Activated CD8-positive, alpha-beta T cell treated with anti-CD3 and anti-CD28 coated beads, Interleukin-2, amount 10 ng/mL, durations not matched to agents 7 days and 5 days (primary cell): ENCODE data around the gene B4GALT4. TPM values are rescaled to one million over a fixed set of nuclear protein-coding genes. Genes with fewer than 3 reads are reported as not detected.

Experiments
- ATAC-seq: fragments of 150-1000 bp; cut with Tn5 transposase; one replicate; pipeline ENCODE4 v1.10.0; 2021; ENCODE audit warnings: moderate library complexity
- CTCF ChIA-PET: fragments of 350-600 bp; sonication (Branson Sonifier 250); formaldehyde crosslinking; loops from one replicate; lab custom pipeline; 2021; ENCODE audit warnings: antibody characterized with exemption; lab: Charles Lee
- POLR2A ChIA-PET: fragments of 350-600 bp; sonication (Branson Sonifier 250); formaldehyde crosslinking; loops from one replicate; lab custom pipeline; 2021; ENCODE audit warnings: antibody characterized with exemption; lab: Charles Lee
- DNase-seq: peaks from one replicate; pipeline ENCODE4 v3.0.0-alpha.2; 2020
- H3K27ac Mint-ChIP-seq: one replicate; pipeline ENCODE4 v1.8.0; 2021; ENCODE audit warnings: mild to moderate bottlenecking, mixed read lengths
- H3K27me3 Mint-ChIP-seq: one replicate; pipeline ENCODE4 v1.8.0; 2021; ENCODE audit warnings: low read depth, mixed read lengths
- H3K36me3 Mint-ChIP-seq: one replicate; pipeline ENCODE4 v1.8.0; 2021; ENCODE audit warnings: low read depth, mixed read lengths
- H3K4me1 Mint-ChIP-seq: one replicate; pipeline ENCODE4 v1.8.0; 2021; ENCODE audit warnings: low read depth, mixed read lengths
- H3K4me3 Mint-ChIP-seq: one replicate; pipeline ENCODE4 v1.8.0; 2021; ENCODE audit warnings: mild to moderate bottlenecking, mixed read lengths
- H3K9me3 Mint-ChIP-seq: one replicate; pipeline ENCODE4 v1.8.0; 2022; ENCODE audit warnings: mixed read lengths; ENCODE audit not compliant: insufficient read depth
- total RNA-seq, 2 experiments: library from RNA; stranded (reverse); gene quantifications; one replicate each; pipeline ENCODE4 v1.2.3, GENCODE V29; 2021

Gene B4GALT4
- total RNA-seq, 2 experiments from 2014 or later: 16.3 to 16.4 TPM

- H3K4me3 Mint-ChIP-seq: no peak overlapping the region
- DNase-seq: no peak
- H3K4me1 Mint-ChIP-seq: peaks cover 21% of the 10 kb centered on the region
- no peaks in the 10 kb centered on the region for H3K9me3 Mint-ChIP-seq
- peaks cover 55% of the 10 kb centered on the region for H3K36me3 Mint-ChIP-seq
- CTCF ChIA-PET: interaction anchor here (0.7 kb wide), 1 partner anchor 19 kb away, joined by 3 read pairs; the partner anchor contains the start of gene B4GALT4
- POLR2A ChIA-PET: interaction anchor here (1.8 kb wide), 1 partner anchor 19 kb away, joined by 5 read pairs; the partner anchor contains the start of gene B4GALT4
- no peak overlapping the region for H3K27ac Mint-ChIP-seq
- no peaks in the 10 kb centered on the region for H3K27me3 Mint-ChIP-seq
- no peak for ATAC-seq
Observed at GRCh38 chr3:119221779-119222320, 18.8 kb downstream of the B4GALT4 start.

- Mint-ChIP-seq H3K36me3 (peaks cover 56% of the 10 kb centered on the region), H3K4me3 (no peak overlapping the region), H3K4me1 (peaks cover 19% of the 10 kb centered on the region), H3K27ac (peak overlapping the region; percentile 6), H3K9me3 (no peaks in the 10 kb centered on the region), H3K27me3 (no peaks in the 10 kb centered on the region)
- DNase-seq (no peak), ATAC-seq (no peak)
- CTCF ChIA-PET: no interaction called here
- POLR2A ChIA-PET: no interaction called here
Observed at GRCh38 chr3:119220970-119221667, 19.6 kb downstream of the B4GALT4 start.

GRCh38 chr3:119220198-119220597 is 20.5 kb downstream of the B4GALT4 start:
- Mint-ChIP-seq H3K27ac (peak overlapping the region; percentile 26), H3K36me3 (peaks cover 63% of the 10 kb centered on the region)

GRCh38 chr3:119219069-119219468 is 21.6 kb downstream of the B4GALT4 start:
- CTCF ChIA-PET: interaction anchor here (0.8 to 1.7 kb wide), 5 partner anchors 12 to 185 kb away, joined by 3 to 17 read pairs (median 4); partner anchors contain the start of genes B4GALT4 and IGSF11
- Mint-ChIP-seq H3K27ac (peak overlapping the region; percentile 54), H3K27me3 (no peaks in the 10 kb centered on the region), H3K4me1 (peaks cover 12% of the 10 kb centered on the region), H3K36me3 (peaks cover 71% of the 10 kb centered on the region), H3K9me3 (no peaks in the 10 kb centered on the region), H3K4me3 (peak overlapping the region; percentile 3)
- ATAC-seq (peak; percentile 85), DNase-seq (peak; percentile 40)
- POLR2A ChIA-PET: interaction anchor here (0.6 to 2.3 kb wide), 3 partner anchors 12 to 322 kb away, joined by 3 to 15 read pairs (median 3); partner anchors contain the start of gene B4GALT4

More at GRCh38 chr3:119220198-119220597, 20.5 kb downstream of the B4GALT4 start:
- ATAC-seq (no peak), DNase-seq (no peak)
- ChIA-PET CTCF (interaction anchor here (1.6 to 1.7 kb wide), 3 partner anchors 17 to 21 kb away, joined by 4 to 17 read pairs (median 4); partner anchors contain the start of gene B4GALT4), POLR2A (interaction anchor here (2.3 kb wide), 1 partner anchor 21 kb away, joined by 15 read pairs; the partner anchor contains the start of gene B4GALT4)
- Mint-ChIP-seq H3K9me3 (no peaks in the 10 kb centered on the region), H3K4me3 (no peak overlapping the region), H3K4me1 (peaks cover 16% of the 10 kb centered on the region), H3K27me3 (no peaks in the 10 kb centered on the region)

- no peak overlapping the region for H3K4me3 Mint-ChIP-seq
- ChIA-PET CTCF (no interaction called here), POLR2A (interaction anchor here (1.2 kb wide), 1 partner anchor 29 kb away, joined by 4 read pairs; the partner anchor contains the start of gene B4GALT4)
- ATAC-seq (no peak), DNase-seq (no peak)
- no peak overlapping the region for H3K27ac Mint-ChIP-seq
- H3K9me3 Mint-ChIP-seq: no peaks in the 10 kb centered on the region
- H3K36me3 Mint-ChIP-seq: peaks cover 60% of the 10 kb centered on the region
- no peaks in the 10 kb centered on the region for H3K27me3 Mint-ChIP-seq
- peaks cover 9% of the 10 kb centered on the region for H3K4me1 Mint-ChIP-seq
Observed at GRCh38 chr3:119211803-119212202, 28.9 kb downstream of the B4GALT4 start.

GRCh38 chr3:119211193-119211592 is 29.5 kb downstream of the B4GALT4 start:
- no peak for ATAC-seq
- POLR2A ChIA-PET: interaction anchor here (1.2 kb wide), 1 partner anchor 30 kb away, joined by 4 read pairs; the partner anchor contains the start of gene B4GALT4

GRCh38 chr3:119207512-119207875 is 33.2 kb downstream of the B4GALT4 start:
- H3K4me1 Mint-ChIP-seq: peaks cover 15% of the 10 kb centered on the region
- no peak for DNase-seq
- H3K9me3 Mint-ChIP-seq: no peaks in the 10 kb centered on the region
- peak; percentile 23 for ATAC-seq
- no peak overlapping the region for H3K4me3 Mint-ChIP-seq
- ChIA-PET POLR2A (no interaction called here), CTCF (no interaction called here)
- H3K27me3 Mint-ChIP-seq: no peaks in the 10 kb centered on the region
- H3K27ac Mint-ChIP-seq: no peak overlapping the region
- peaks cover 38% of the 10 kb centered on the region for H3K36me3 Mint-ChIP-seq

More at GRCh38 chr3:119211193-119211592, 29.5 kb downstream of the B4GALT4 start:
- Mint-ChIP-seq H3K4me1 (peaks cover 15% of the 10 kb centered on the region), H3K27me3 (no peaks in the 10 kb centered on the region), H3K4me3 (no peak overlapping the region), H3K36me3 (peaks cover 57% of the 10 kb centered on the region), H3K9me3 (no peaks in the 10 kb centered on the region), H3K27ac (no peak overlapping the region)
- CTCF ChIA-PET: interaction anchor here (0.5 kb wide), 1 partner anchor 470 kb away, joined by 3 read pairs; no protein-coding TSS in a partner anchor
- DNase-seq: no peak

- ATAC-seq (no peak), DNase-seq (no peak)
- Mint-ChIP-seq H3K4me1 (peaks cover 15% of the 10 kb centered on the region), H3K9me3 (no peaks in the 10 kb centered on the region), H3K27ac (peak overlapping the region; percentile 32), H3K4me3 (no peak overlapping the region), H3K27me3 (no peaks in the 10 kb centered on the region), H3K36me3 (peaks cover 34% of the 10 kb centered on the region)
- CTCF ChIA-PET: no interaction called here
- POLR2A ChIA-PET: interaction anchor here (0.8 kb wide), 1 partner anchor 12 kb away, joined by 3 read pairs; no protein-coding TSS in a partner anchor
Observed at GRCh38 chr3:119206611-119207511, 33.8 kb downstream of the B4GALT4 start.

GRCh38 chr3:119205685-119206084 is 35.0 kb downstream of the B4GALT4 start:
- H3K27ac Mint-ChIP-seq: no peak overlapping the region
- POLR2A ChIA-PET: no interaction called here
- peaks cover 15% of the 10 kb centered on the region for H3K4me1 Mint-ChIP-seq

GRCh38 chr3:119205209-119205608 is 35.5 kb downstream of the B4GALT4 start:
- no peak for ATAC-seq
- DNase-seq: no peak
- ChIA-PET CTCF (interaction anchor here (2.6 kb wide), 1 partner anchor 36 kb away, joined by 7 read pairs; the partner anchor contains the start of gene B4GALT4), POLR2A (no interaction called here)
- no peak overlapping the region for H3K4me3 Mint-ChIP-seq
- no peaks in the 10 kb centered on the region for H3K9me3 Mint-ChIP-seq
- peaks cover 26% of the 10 kb centered on the region for H3K36me3 Mint-ChIP-seq
- no peaks in the 10 kb centered on the region for H3K27me3 Mint-ChIP-seq
- no peak overlapping the region for H3K27ac Mint-ChIP-seq
- peaks cover 15% of the 10 kb centered on the region for H3K4me1 Mint-ChIP-seq

More at GRCh38 chr3:119205685-119206084, 35.0 kb downstream of the B4GALT4 start:
- DNase-seq (no peak), ATAC-seq (no peak)
- H3K27me3 Mint-ChIP-seq: no peaks in the 10 kb centered on the region
- H3K9me3 Mint-ChIP-seq: no peaks in the 10 kb centered on the region
- no peak overlapping the region for H3K4me3 Mint-ChIP-seq
- peaks cover 30% of the 10 kb centered on the region for H3K36me3 Mint-ChIP-seq
- CTCF ChIA-PET: interaction anchor here (2.6 kb wide), 1 partner anchor 35 kb away, joined by 7 read pairs; the partner anchor contains the start of gene B4GALT4

- Mint-ChIP-seq H3K9me3 (no peaks in the 10 kb centered on the region), H3K36me3 (no peaks in the 10 kb centered on the region), H3K4me1 (no peaks in the 10 kb centered on the region), H3K27me3 (peaks cover 12% of the 10 kb centered on the region), H3K27ac (no peak overlapping the region), H3K4me3 (no peak overlapping the region)
- POLR2A ChIA-PET: no interaction called here
- CTCF ChIA-PET: no interaction called here
- no peak for ATAC-seq
- DNase-seq: no peak
Observed at GRCh38 chr3:119195911-119196310, 44.8 kb downstream of the B4GALT4 start.
